Dendritic cell treated with granulocyte-macrophage colony-stimulating factor and Interleukin-4, amounts not matched to agents 40 ng/mL and 50 ng/mL, for 4 days (primary cell): ENCODE data around the gene KRCC1.
"Not testable (repeated sequence)": the region's sequence is repeated elsewhere in the genome, so short reads cannot be mapped to it uniquely, and the experiment has no call there.

ENCODE experiments used
- H3K27ac Mint-ChIP-seq: one replicate; pipeline ENCODE4 v1.8.0; 2022; ENCODE audit warnings: mild to moderate bottlenecking, mixed read lengths
- H3K27me3 Mint-ChIP-seq: one replicate; pipeline ENCODE4 v1.8.0; 2022; ENCODE audit warnings: mild to moderate bottlenecking, mixed read lengths
- H3K36me3 Mint-ChIP-seq: one replicate; pipeline ENCODE4 v1.8.0; 2022; ENCODE audit warnings: low read depth, mixed read lengths
- H3K4me1 Mint-ChIP-seq: one replicate; pipeline ENCODE4 v1.8.0; 2022; ENCODE audit warnings: low read depth, mixed read lengths
- H3K4me3 Mint-ChIP-seq: one replicate; pipeline ENCODE4 v1.8.0; 2022; ENCODE audit warnings: mild to moderate bottlenecking, moderate library complexity, mixed read lengths
- H3K9me3 Mint-ChIP-seq: one replicate; pipeline ENCODE4 v1.8.0; 2022; ENCODE audit warnings: mixed read lengths
- intact Hi-C: fragments of 100-400 bp; cut with micrococcal nuclease; formaldehyde crosslinking; loops from one replicate; pipeline ENCODE4 v1.15.0; 2022

The KRCC1 gene

DNA sequence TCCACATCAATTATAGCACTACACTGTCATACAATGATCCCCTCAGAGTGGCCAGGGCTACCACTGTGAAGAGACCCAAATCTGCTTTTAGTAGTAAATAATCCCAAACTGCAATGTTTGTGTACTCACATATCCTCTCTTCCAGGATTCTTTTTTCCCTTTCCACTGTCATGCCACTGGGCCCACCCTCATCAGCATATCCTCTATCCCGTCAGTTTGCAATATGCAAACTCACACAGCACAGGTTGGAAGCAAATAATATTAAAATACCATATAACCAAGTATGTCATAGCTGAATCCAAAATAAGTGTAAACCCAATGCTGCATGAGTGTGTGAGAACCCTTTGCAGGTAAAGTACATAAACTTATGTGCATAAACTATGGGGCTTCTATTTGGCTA is 68.1 kb downstream of the KRCC1 start:
- H3K27me3 Mint-ChIP-seq, intact Hi-C loops, H3K4me3 Mint-ChIP-seq, H3K36me3 Mint-ChIP-seq, H3K27ac Mint-ChIP-seq, H3K4me1 Mint-ChIP-seq, H3K9me3 Mint-ChIP-seq: not testable (repeated sequence)

DNA sequence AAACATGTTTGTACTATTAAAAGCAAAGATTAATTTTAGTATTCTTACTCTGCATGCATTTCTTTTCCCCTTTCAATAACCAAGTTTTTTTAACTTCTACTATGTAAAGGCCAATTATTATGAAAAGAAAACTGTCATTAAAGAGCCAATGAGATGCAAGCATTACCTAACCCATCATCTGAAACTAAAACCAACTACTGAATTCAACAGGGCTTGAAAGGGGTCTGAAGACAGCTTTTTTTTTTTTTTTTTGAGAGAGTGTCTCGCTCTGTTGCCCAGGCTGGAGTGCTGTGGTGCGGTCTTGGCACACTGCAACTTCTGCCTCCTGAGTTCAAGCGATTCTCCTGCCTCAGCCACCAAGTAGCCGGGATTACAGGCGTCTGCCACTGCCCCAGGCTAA is 69.7 kb downstream of the KRCC1 start:
- intact Hi-C loops, H3K4me1 Mint-ChIP-seq, H3K27me3 Mint-ChIP-seq, H3K27ac Mint-ChIP-seq, H3K36me3 Mint-ChIP-seq, H3K4me3 Mint-ChIP-seq, H3K9me3 Mint-ChIP-seq: not testable (repeated sequence)

GRCh38 chr2:87981182-87981581 is 74.4 kb downstream of the KRCC1 start:
- H3K9me3 Mint-ChIP-seq, intact Hi-C loops: not testable (repeated sequence)

More at GRCh38 chr2:87981182-87981581, 74.4 kb downstream of the KRCC1 start:
- not testable (repeated sequence) for H3K36me3 Mint-ChIP-seq, H3K4me3 Mint-ChIP-seq, H3K27ac Mint-ChIP-seq, H3K4me1 Mint-ChIP-seq, H3K27me3 Mint-ChIP-seq
